ENCODE results near the gene CTU2. TPM values are rescaled to one million over a fixed set of nuclear protein-coding genes. Genes with fewer than 3 reads are reported as not detected.

Gene CTU2
- total RNA-seq, 1 experiment from 2014 or later: 54.9 TPM

DNA sequence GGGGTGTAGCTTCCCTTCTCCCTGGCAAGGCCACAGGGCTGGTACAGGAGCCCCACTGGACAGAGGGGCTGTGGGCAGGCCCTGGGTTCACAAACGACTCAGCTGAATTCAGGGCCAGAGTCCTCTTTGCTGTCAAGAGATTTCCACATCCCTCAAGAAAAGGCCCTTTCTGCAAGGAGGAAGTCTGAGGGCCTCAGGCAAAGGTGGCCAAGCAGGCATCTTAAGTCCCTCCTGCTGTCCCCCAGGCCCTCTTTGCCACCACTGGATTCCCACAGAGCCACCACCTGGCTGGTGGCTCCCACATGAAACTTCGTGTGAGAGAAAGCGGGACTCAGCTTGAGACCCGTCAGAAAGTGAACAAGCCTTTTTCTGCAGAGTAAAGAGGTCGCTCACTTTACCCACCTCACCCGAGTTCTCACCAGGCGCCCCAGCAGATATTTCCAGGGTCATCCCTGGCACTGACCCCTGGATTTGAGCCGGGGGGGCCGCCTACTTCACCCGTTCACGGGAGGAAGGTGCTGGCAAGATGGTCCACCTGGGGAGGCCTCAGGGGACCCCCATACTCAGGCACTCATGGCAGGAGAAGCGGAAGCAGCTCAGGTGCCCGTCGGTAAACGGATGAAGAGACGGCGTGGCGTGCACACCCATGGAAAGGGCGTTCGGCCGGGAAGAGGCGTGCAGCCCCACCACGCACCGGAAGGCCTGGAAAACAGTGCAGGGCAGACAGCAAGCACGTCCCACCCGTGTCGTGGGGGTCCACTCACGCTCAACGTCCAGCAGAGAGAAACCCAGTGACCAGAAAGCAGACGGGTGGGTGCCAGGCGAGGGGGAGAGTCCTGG lies 3.7 kb upstream of the CTU2 start:
- POLR2A ChIA-PET: no interaction called here
- peaks cover 2% of the 10 kb centered on the region; the same call in 1 of the 2 replicates for H3K36me3 ChIP-seq (ENCODE audit: control insufficient read depth, insufficient read depth, low read length)
- intact Hi-C loops (cut with micrococcal nuclease; ENCODE audit: unreplicated experiment): no loop called here
- Mint-ChIP-seq H3K4me3 (ENCODE audit: unreplicated experiment) (no peak overlapping the region), H3K9me3 (ENCODE audit: unreplicated experiment) (no peaks in the 10 kb centered on the region), H3K27me3 (ENCODE audit: insufficient read depth, unreplicated experiment) (no peaks in the 10 kb centered on the region), H3K4me1 (ENCODE audit: low read depth, unreplicated experiment) (peaks cover 6% of the 10 kb centered on the region), H3K36me3 (ENCODE audit: insufficient read depth, unreplicated experiment) (peaks cover 21% of the 10 kb centered on the region), H3K27ac (ENCODE audit: unreplicated experiment) (no peak overlapping the region)
- no peak for DNase-seq
- peaks cover 9% of the 10 kb centered on the region; the same call in 1 of the 2 replicates for H3K4me1 ChIP-seq
- TF ChIP-seq CTCF (IDR thresholded peaks at IDR 0.05; ENCODE audit: insufficient read depth in 1 of 2, low read depth in 1 of 2, low read length in 1 of 2, severe bottlenecking in 1 of 2, unreplicated experiment in 1 of 2): no peak
- CTCF ChIA-PET: interaction anchor here (1.0 kb wide), 1 partner anchor 35 kb away, joined by 3 read pairs; no protein-coding TSS in a partner anchor
- H3K4me3 ChIP-seq (ENCODE audit: low read depth, low read length): no peak overlapping the region
- H3K9me3 ChIP-seq: no peaks in the 10 kb centered on the region
- no TSS peak for BruUV-seq (replicated peaks)
- no peaks in the 10 kb centered on the region for H3K27me3 ChIP-seq (replicated peaks; ENCODE audit: control insufficient read depth, insufficient read depth, low read length)

DNA sequence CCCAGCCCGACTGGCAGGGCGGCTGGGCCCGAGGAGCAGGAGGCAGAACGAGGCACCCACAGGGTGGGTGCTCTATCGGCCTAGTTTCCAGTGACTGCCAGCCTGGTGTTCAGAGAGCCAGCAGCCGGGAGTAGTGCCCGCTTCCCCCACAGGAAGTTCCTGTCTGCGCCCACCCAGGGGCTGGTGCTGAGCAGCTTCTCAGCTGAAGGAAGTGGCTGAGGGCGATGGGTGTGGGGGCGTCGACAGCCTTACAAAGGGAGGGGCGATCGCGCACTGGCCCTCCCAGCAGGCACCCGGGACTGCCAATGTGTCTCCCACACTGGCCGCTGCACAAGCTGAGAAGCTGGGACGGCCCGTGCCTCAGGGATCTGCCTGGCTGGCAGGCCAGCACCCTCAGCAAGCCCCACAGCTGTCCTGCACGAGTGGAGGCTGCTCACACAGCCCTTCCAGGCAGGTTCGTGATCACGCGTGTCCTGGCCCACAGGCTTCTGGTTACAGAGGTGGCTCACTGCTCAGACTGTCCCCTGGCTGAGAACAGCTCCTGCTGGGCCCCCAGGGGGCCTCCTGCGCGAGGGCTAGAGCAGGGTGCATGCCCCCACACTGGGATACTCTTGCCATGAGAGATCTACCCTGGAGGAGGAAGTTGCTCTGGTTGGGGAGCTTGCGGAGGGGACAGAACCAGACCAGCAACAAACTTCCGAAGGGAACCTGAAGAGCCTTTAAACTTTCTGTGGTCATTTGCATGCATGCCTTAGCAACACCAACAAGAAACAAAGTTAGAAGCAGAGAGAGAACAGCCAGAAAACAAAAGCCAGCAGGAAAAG lies 2.6 kb upstream of the CTU2 start:
- Histone ChIP-seq H3K9me3 (no peaks in the 10 kb centered on the region), H3K27me3 (replicated peaks; ENCODE audit: control insufficient read depth, insufficient read depth, low read length) (no peaks in the 10 kb centered on the region), H3K36me3 (ENCODE audit: control insufficient read depth, insufficient read depth, low read length) (peaks cover 2% of the 10 kb centered on the region; the same call in 1 of the 2 replicates), H3K4me1 (peaks cover 9% of the 10 kb centered on the region; the same call in 1 of the 2 replicates), H3K4me3 (ENCODE audit: low read depth, low read length) (no peak overlapping the region)
- CTCF ChIA-PET: no interaction called here
- Mint-ChIP-seq H3K27me3 (ENCODE audit: insufficient read depth, unreplicated experiment) (no peaks in the 10 kb centered on the region), H3K4me1 (ENCODE audit: low read depth, unreplicated experiment) (peaks cover 7% of the 10 kb centered on the region), H3K36me3 (ENCODE audit: insufficient read depth, unreplicated experiment) (peaks cover 24% of the 10 kb centered on the region), H3K27ac (ENCODE audit: unreplicated experiment) (no peak overlapping the region), H3K9me3 (ENCODE audit: unreplicated experiment) (no peaks in the 10 kb centered on the region), H3K4me3 (ENCODE audit: unreplicated experiment) (peak overlapping the region; percentile 82)
- DNase-seq: no peak
- BruUV-seq (replicated peaks): no TSS peak
- TF ChIP-seq CTCF (IDR thresholded peaks at IDR 0.05; ENCODE audit: insufficient read depth in 1 of 2, low read depth in 1 of 2, low read length in 1 of 2, severe bottlenecking in 1 of 2, unreplicated experiment in 1 of 2): no peak
- POLR2A ChIA-PET: no interaction called here
- intact Hi-C loops (cut with micrococcal nuclease; ENCODE audit: unreplicated experiment): no loop called here

DNA sequence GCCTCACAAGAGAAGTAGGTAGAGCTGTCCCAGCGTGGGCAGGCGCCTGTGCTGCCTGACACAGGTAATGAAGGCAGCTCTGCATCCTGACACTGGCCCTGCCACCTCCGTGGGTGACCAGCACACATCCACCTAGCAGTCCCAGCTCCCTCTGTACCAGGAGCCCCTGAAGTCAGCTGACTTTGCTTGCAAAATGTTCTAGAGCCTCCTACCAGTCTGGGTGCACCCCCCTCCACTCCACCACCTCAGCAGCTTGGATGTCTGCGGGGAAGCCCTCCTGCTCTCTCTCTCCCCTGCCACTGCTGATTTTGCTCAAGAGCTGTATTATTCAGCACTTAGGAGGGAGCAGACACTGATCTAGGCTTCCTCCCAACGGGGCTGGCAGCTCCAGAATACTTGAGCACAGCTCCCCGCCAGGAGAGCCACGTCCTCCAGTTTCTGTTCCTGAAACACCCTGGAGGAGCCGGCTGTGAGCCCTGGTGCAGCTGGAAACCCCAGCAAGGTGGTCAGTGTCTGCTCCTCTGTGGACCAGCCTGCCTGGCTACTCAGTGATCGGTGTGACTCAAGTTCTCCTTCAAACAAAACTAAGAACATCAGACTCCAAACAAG lies 1.1 kb upstream of the CTU2 start:
- Mint-ChIP-seq H3K27me3 (ENCODE audit: insufficient read depth, unreplicated experiment) (no peaks in the 10 kb centered on the region), H3K4me3 (ENCODE audit: unreplicated experiment) (peak overlapping the region; percentile 82), H3K36me3 (ENCODE audit: insufficient read depth, unreplicated experiment) (peaks cover 24% of the 10 kb centered on the region), H3K27ac (ENCODE audit: unreplicated experiment) (peak overlapping the region; percentile 41), H3K9me3 (ENCODE audit: unreplicated experiment) (no peaks in the 10 kb centered on the region), H3K4me1 (ENCODE audit: low read depth, unreplicated experiment) (peaks cover 7% of the 10 kb centered on the region)
- no peak for TF ChIP-seq CTCF (IDR thresholded peaks at IDR 0.05; ENCODE audit: insufficient read depth in 1 of 2, low read depth in 1 of 2, low read length in 1 of 2, severe bottlenecking in 1 of 2, unreplicated experiment in 1 of 2)
- Histone ChIP-seq H3K4me1 (peaks cover 9% of the 10 kb centered on the region; the same call in 1 of the 2 replicates), H3K4me3 (ENCODE audit: low read depth, low read length) (peak overlapping the region; percentile 94), H3K36me3 (ENCODE audit: control insufficient read depth, insufficient read depth, low read length) (no peaks in the 10 kb centered on the region; the same call in 1 of the 2 replicates), H3K9me3 (no peaks in the 10 kb centered on the region), H3K27me3 (replicated peaks; ENCODE audit: control insufficient read depth, insufficient read depth, low read length) (no peaks in the 10 kb centered on the region)
- ChIA-PET CTCF (interaction anchor here (0.7 to 1.1 kb wide), 5 partner anchors 10 to 153 kb away, joined by 3 to 6 read pairs (median 3); no protein-coding TSS in a partner anchor), POLR2A (no interaction called here)
- intact Hi-C loops (cut with micrococcal nuclease; ENCODE audit: unreplicated experiment): loop anchor here (5.0 kb wide), 1 partner anchor 43 kb away; the partner anchor contains the start of gene MVD
- DNase-seq: no peak
- BruUV-seq (replicated peaks): TSS peak; percentile 58
